Activated CD8-positive, alpha-beta T cell treated with anti-CD3 and anti-CD28 coated beads for 36 hours (primary cell): ENCODE results near the gene MTARC2. TPM values are rescaled to one million over a fixed set of nuclear protein-coding genes. Genes with fewer than 3 reads are reported as not detected.

ENCODE experiments used
- ATAC-seq: fragments of 200-7000 bp; cut with Tn5 transposase; one replicate; pipeline ENCODE4 v1.10.0; 2021; ENCODE audit warnings: mild to moderate bottlenecking, moderate library complexity
- CTCF ChIA-PET: fragments of 350-600 bp; sonication (Branson Sonifier 250); formaldehyde crosslinking; loops from one replicate; lab custom pipeline; 2021; ENCODE audit warnings: antibody characterized with exemption; lab: Charles Lee
- POLR2A ChIA-PET: fragments of 350-600 bp; sonication (Branson Sonifier 250); formaldehyde crosslinking; loops from one replicate; lab custom pipeline; 2021; ENCODE audit warnings: antibody characterized with exemption; lab: Charles Lee
- DNase-seq: peaks from one replicate; pipeline ENCODE4 v3.0.0-alpha.2; 2020
- H3K27ac Mint-ChIP-seq: one replicate; pipeline ENCODE4 v1.8.0; 2021; ENCODE audit warnings: mild to moderate bottlenecking, mixed read lengths
- H3K27me3 Mint-ChIP-seq: one replicate; pipeline ENCODE4 v1.8.0; 2021; ENCODE audit warnings: mixed read lengths
- H3K36me3 Mint-ChIP-seq: one replicate; pipeline ENCODE4 v1.8.0; 2021; ENCODE audit warnings: low read depth, mixed read lengths
- H3K4me1 Mint-ChIP-seq: one replicate; pipeline ENCODE4 v1.8.0; 2021; ENCODE audit warnings: low read depth, mixed read lengths
- H3K4me3 Mint-ChIP-seq: one replicate; pipeline ENCODE4 v1.8.0; 2021; ENCODE audit warnings: mild to moderate bottlenecking, moderate library complexity, mixed read lengths
- H3K9me3 Mint-ChIP-seq: one replicate; pipeline ENCODE4 v1.8.0; 2021; ENCODE audit warnings: mixed read lengths
- intact Hi-C: fragments of 100-400 bp; cut with micrococcal nuclease; formaldehyde crosslinking; loops from one replicate; pipeline ENCODE4 v1.10.0; 2022
- total RNA-seq, 2 experiments: library from RNA; stranded (reverse); gene quantifications; one replicate each; pipeline ENCODE4 v1.2.3, GENCODE V29; 2021
- TF ChIP-seq, protein P1 (sequence below): fragments of 200-600 bp; IDR thresholded peaks from one replicate; pipeline ENCODE4 v1.8.0; 2022; ENCODE audit warnings: antibody characterized with exemption, mild to moderate bottlenecking

The MTARC2 gene
- total RNA-seq, 2 experiments from 2014 or later, result not detected

DNA sequence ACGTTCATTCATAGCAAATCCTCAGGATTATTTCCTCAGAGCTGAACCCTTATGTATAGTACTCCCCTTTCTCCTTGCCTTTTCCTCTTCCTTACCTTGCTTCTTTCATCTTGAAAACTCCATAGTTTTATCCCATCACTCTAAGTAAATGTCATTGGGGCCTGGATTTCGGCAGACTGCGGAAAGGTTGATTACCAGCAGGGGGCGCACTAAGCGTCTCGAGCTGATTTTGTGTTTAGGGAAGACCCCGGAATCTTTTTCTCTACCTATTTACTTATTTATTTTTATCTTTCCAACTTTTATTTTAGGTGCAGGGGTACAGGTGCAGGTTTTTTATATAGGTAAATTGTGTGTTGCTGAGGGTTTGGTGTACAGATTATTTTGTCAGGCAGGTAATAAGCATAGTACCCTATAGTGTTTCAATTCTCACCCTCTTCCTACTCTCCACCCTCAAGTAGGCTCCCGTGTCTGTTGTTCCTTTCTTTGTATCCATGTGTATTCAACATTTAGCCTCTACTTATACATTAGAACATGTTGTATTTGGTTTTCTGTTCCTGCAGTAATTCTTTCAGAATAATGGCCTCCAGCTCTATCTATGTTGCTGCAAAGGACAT, 27.2 kb downstream of the MTARC2 start:
- Mint-ChIP-seq H3K27ac (no peak overlapping the region), H3K27me3 (peaks cover 10% of the 10 kb centered on the region), H3K9me3 (no peaks in the 10 kb centered on the region), H3K4me1 (no peaks in the 10 kb centered on the region), H3K36me3 (no peaks in the 10 kb centered on the region), H3K4me3 (no peak overlapping the region)
- ATAC-seq (no peak), DNase-seq (peak; percentile 40)
- intact Hi-C loops, result loop anchor here (5.0 kb wide), 1 partner anchor 83 kb away; the partner anchor contains the start of gene C1orf115
- POLR2A ChIA-PET, result no interaction called here
- TF ChIP-seq, protein P1, sequence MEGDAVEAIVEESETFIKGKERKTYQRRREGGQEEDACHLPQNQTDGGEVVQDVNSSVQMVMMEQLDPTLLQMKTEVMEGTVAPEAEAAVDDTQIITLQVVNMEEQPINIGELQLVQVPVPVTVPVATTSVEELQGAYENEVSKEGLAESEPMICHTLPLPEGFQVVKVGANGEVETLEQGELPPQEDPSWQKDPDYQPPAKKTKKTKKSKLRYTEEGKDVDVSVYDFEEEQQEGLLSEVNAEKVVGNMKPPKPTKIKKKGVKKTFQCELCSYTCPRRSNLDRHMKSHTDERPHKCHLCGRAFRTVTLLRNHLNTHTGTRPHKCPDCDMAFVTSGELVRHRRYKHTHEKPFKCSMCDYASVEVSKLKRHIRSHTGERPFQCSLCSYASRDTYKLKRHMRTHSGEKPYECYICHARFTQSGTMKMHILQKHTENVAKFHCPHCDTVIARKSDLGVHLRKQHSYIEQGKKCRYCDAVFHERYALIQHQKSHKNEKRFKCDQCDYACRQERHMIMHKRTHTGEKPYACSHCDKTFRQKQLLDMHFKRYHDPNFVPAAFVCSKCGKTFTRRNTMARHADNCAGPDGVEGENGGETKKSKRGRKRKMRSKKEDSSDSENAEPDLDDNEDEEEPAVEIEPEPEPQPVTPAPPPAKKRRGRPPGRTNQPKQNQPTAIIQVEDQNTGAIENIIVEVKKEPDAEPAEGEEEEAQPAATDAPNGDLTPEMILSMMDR, result peak; percentile 75
- CTCF ChIA-PET, result interaction anchor here (0.7 to 3.3 kb wide), 9 partner anchors 11 to 590 kb away, joined by 3 to 8 read pairs (median 4); partner anchors contain the start of gene MTARC1

DNA sequence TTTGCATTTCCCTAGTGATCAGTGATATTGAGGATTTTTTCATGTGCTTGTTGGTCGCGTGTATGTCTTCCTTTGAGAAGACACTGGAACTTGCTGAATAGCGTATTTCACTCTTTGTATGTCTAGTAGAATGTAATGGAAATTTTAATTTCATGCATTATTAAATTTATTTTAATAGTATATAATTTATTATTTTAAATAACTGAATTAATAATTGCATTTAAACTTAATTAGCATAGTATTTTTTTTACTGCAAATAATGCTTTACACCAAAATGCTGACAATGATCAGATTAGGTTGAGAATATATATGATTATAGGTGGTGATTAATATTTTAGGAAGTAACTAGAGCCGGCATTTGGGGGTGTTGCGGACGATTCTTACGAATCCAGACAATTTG, 28.1 kb downstream of the MTARC2 start:
- CTCF ChIA-PET, result interaction anchor here (0.6 to 3.3 kb wide), 15 partner anchors 10 to 591 kb away, joined by 3 to 9 read pairs (median 3); partner anchors contain the start of genes MTARC1 and MTARC2

DNA sequence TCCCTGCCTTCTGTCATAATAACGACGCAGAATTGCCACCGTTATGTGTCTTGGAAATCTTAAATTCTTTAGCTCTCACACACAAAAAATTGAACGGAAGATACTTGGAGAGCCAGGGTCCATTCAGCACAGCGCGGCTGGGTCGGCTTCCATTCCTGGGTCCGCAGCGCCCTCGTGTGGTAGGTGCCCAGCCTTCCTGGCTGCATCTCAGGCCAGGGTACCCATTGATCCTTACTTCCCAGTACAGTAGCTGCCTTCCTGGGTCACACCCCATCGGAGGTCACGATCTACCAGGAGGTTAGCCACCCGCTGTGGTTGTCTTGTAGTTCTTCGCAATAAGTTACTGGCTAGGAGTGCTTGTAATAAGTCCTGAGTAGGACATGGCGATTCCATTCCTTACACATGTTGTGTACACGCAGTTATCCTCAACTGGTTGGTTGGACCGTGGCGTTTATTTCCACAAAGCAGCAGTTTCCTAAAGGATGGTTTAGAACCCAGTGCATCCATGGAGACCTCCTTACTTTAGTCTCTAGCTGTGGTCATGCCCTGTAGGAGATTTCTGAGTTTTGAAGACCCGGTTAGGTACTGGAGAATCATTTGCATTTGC, 28.7 kb downstream of the MTARC2 start:
- Mint-ChIP-seq H3K4me1 (no peaks in the 10 kb centered on the region), H3K27ac (no peak overlapping the region), H3K36me3 (no peaks in the 10 kb centered on the region), H3K4me3 (no peak overlapping the region), H3K27me3 (peaks cover 10% of the 10 kb centered on the region), H3K9me3 (no peaks in the 10 kb centered on the region)
- ATAC-seq (peak; percentile 72), DNase-seq (peak; percentile 73)
- ChIA-PET CTCF (interaction anchor here (0.6 to 3.3 kb wide), 15 partner anchors 9 to 589 kb away, joined by 3 to 9 read pairs (median 3); partner anchors contain the start of genes MTARC1 and MTARC2), POLR2A (no interaction called here)
- intact Hi-C loops, result loop anchor here (5.0 kb wide), 1 partner anchor 85 kb away; the partner anchor contains the start of gene C1orf115
- TF ChIP-seq, protein P1, result peak; percentile 87

More for the DNA sequence above, 28.1 kb downstream of the MTARC2 start:
- H3K9me3 Mint-ChIP-seq, result no peaks in the 10 kb centered on the region
- no peak for DNase-seq
- no peaks in the 10 kb centered on the region for H3K36me3 Mint-ChIP-seq
- H3K27me3 Mint-ChIP-seq, result peaks cover 10% of the 10 kb centered on the region
- TF ChIP-seq, protein P1, result no peak
- no peak overlapping the region for H3K27ac Mint-ChIP-seq
- no peak overlapping the region for H3K4me3 Mint-ChIP-seq
- ATAC-seq, result no peak
- POLR2A ChIA-PET, result no interaction called here
- H3K4me1 Mint-ChIP-seq, result no peaks in the 10 kb centered on the region
- intact Hi-C loops, result loop anchor here (5.0 kb wide), 1 partner anchor 84 kb away; the partner anchor contains the start of gene C1orf115

DNA sequence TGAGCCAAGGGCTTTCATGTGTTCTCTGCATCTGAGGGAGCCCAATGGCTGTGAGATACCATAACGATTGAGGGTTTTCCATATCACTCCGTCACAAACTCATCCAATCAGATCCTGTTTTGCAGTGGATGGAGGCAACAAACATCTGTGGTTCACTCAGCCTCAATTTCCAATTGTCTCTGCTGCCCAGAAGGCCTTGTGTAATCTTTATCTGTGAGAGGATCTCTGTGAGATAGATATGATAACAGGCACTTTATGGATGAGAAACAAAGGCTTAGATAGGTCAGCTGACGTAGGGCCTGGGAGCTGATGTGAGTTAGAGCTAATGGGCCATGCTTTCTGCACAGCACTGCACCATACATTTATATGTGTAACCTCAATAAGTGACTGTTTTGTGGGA, 35.3 kb downstream of the MTARC2 start:
- no peaks in the 10 kb centered on the region for H3K36me3 Mint-ChIP-seq
- no peaks in the 10 kb centered on the region for H3K9me3 Mint-ChIP-seq
- H3K4me1 Mint-ChIP-seq, result no peaks in the 10 kb centered on the region
- no peak for ATAC-seq
- H3K27me3 Mint-ChIP-seq, result peaks cover 31% of the 10 kb centered on the region
- ChIA-PET POLR2A (no interaction called here), CTCF (interaction anchor here (1.4 kb wide), 1 partner anchor 26 kb away, joined by 3 read pairs; no protein-coding TSS in a partner anchor)
- H3K4me3 Mint-ChIP-seq, result no peak overlapping the region
- TF ChIP-seq, protein P1, result no peak
- no peak overlapping the region for H3K27ac Mint-ChIP-seq
- no peak for DNase-seq
- intact Hi-C loops, result no loop called here

DNA sequence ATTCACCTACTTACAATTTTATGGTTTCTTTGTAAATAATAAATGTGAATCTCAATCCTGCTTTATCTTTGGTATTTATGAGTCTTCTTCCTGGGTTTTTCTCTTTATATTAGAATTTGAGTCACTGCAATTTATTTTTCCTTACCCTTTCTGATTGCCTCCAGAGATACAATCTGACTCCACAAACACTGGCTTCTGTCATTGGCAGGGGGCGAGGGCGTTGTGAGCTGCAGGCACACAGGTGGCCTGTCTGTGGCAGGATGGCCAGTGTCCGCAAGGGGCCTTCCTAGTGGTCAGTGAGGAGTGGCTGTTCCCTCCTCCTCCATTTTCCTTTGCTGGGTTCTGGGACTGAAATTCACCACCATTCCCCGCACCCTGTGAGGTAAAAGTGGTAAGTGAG, 36.6 kb downstream of the MTARC2 start:
- intact Hi-C loops, result no loop called here
- ChIA-PET POLR2A (no interaction called here), CTCF (interaction anchor here (2.7 kb wide), 1 partner anchor 8 kb away, joined by 8 read pairs; no protein-coding TSS in a partner anchor)
- DNase-seq (no peak), ATAC-seq (no peak)
- no peak overlapping the region for H3K4me3 Mint-ChIP-seq
- TF ChIP-seq, protein P1, result no peak
- H3K27me3 Mint-ChIP-seq, result peaks cover 31% of the 10 kb centered on the region
- H3K9me3 Mint-ChIP-seq, result no peaks in the 10 kb centered on the region
- no peaks in the 10 kb centered on the region for H3K36me3 Mint-ChIP-seq
- H3K27ac Mint-ChIP-seq, result no peak overlapping the region
- no peaks in the 10 kb centered on the region for H3K4me1 Mint-ChIP-seq
